Activated gamma-delta T cell (primary cell): ENCODE measurements around the gene GRK5.
"Not testable (repeated sequence)": the region's sequence is repeated elsewhere in the genome, so short reads cannot be mapped to it uniquely, and the experiment has no call there.

Source experiments
- DNase-seq: peaks from one replicate; lab custom pipeline; 2025; lab: John Stamatoyannopoulos, UW
- total RNA-seq, 2 donors: gene quantifications; one replicate each; lab custom pipeline; 2026; lab: John Stamatoyannopoulos, UW

Gene GRK5
- 57.0 to 66.9 reads per million in 2 donors for total RNA-seq

DNA sequence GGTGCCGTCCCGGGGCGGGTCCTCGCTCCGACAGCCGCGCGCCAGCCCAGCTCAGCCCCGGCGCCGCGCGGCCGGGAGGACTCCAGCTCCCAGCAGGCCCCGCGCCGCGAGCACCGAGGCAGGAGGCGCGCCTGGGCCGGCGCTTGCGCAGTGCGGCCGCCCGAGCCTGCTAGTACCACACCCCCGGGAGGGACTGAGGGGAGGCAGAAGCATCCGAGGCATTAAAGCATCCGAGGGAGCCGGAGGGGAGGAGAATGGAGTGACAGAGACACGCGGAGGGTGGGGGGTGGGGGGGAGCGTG, at the start of gene GRK5:
GRK5 (plus strand) TSS at position 206 of the 301 bp plus-strand sequence. CDS start 347 bp downstream, outside the sequence.
- DNase-seq: peak; percentile 96

DNA sequence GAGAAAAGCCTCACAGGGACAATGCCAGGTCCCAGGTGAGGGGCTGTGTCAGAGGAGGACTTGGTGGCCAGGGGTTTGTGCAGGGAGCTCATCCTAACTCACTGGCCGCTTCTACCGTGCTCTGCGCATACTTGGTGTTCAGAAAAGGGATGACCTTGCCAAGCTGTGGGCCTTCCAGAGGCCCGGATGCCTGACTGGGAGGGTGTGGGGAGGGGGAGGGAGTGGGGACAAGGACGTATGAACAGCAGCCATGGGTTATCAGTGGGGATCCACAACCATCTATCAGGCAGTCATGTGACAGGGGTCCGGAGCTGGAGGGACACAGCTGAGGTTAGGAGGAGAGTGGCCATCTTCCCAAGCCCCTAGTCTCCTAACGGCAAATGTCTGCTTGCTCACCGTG, 48.0 kb upstream of the GRK5 start:
- no peak for DNase-seq

DNA sequence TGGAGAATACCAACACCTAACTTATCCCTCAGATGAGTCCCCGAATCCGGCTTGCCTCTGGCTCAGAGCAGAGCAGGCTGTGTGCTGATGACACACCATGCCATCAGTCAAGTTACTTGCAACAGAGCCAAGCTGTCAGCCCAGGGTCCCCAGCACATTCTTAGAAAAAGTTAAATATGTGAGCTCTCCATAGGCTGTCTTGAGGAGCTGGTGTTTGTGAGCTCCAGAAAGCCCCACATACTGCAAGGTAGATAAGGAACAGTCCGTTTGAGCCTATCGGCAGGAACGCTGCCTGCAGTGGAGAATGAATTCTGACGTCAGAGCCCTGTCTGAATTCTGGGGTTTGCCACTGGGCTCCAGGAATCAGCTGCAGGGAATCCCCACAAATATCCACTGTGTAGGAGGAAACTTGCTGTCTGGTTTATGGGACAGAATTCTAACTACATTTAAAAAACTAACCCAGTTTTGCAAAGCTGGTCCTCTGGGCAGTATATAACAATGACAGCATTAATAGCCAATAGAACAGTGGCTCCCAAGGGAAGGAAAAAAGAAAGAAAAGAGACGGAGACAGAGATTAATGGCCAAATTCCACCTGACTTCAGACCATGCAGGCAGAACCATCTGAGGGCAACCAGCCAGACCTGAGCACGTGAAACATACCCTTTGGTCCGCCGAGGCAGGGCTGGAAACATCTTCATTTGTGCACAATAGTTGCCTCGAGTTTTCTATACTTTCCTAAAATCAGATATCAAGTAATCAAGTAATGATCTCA, 45.5 kb upstream of the GRK5 start:
- no peak for DNase-seq

DNA sequence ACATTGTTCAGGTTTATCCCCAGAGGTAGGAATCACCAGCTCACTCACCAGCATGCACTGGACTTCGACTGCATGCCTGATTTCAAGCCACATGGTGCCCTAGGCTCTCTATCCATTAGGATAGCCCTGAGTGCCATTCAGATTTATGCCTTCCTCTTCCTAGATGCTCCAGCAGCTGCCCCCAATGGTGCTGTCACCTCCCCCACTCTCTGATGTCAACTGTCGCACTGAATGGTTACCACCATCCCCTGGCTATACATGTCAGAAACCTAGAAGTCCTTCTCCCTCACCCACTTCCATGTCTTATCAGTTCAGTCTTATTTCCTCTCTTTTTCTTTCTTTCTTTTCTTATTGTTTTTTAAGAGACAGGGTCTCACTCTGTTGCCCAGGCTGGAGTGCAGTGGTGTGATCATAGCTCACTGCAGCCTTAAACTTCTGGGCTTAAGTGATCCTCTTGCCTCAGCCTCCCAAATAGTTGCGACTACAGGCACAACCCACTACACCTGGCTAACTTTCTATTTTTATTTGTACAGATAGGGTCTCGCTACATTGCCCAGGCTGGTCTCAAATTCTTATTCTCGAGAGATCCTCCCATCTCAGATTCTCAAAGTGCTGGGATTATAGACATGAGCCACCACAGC, 44.8 kb upstream of the GRK5 start:
- no peak for DNase-seq

DNA sequence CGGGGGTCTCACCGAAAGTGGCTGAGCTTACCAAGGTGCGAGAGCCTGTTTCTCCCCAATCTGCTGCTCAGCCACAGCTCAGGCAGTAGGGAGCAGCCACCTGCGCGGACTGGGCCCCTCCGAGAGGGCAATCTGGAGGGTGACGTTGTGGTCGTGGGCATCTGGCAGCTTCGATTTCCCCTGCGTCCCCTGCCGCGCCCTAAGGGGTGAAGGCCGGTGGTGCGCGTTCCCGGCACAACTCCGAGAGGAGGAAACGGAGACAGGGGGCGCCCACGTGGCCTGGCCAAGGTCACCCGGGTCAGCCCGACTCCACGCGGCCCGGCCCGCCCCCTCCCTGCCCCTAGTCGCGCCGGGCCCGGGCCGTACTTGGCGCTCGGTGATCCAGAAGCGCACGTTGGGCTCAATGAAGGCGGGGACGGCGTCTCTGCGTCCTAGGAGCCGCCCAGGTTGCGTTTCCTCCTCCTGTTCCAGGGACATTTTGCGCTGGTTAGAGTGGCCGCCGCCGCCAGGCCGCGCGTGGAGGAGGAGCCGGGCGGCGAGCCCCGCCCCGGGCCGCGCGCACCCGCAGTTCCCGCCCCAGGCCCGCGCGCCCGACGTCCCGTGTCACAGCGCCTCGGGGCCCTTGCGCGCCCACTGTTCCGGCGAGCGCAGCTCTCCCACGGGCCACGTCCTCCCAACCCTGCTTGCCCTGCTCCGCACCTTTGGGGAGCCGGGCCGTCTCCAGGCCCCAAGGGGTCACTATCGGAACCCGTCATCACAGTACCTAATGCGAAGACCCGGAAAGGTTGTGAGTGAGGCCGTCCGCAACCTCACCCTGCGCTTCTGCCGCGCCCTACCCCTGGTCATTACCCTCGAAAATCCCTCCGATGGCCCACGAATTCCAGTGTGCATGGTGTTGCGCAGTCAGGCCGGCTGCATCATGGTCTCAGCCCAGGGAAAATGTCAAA, 41.9 kb upstream of the GRK5 start, which contains the start of gene SFXN4:
SFXN4 (minus strand) TSS at position 544 of the 947 bp plus-strand sequence; CDS start at position 477, 67 bp downstream.
- DNase-seq: peak; percentile 64

DNA sequence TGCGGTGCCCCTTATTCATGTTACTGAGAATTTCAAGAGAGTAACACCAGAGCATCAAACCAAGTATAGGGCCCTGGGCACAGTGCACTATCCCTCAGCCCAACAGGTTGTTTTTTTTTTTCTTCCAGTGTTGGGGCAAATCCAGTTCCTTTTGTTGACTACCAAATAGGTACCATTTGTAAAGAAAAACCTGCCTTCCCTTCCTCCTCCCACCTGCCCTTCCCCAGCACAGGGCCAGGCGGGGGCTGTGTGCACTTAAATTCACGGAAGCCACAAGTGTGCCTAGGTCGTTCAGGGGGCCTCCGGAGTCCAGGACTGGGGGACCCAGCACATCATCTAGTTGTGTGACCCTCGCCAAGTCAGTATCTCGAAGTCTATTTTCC, 41.3 kb upstream of the GRK5 start:
- no peak for DNase-seq

DNA sequence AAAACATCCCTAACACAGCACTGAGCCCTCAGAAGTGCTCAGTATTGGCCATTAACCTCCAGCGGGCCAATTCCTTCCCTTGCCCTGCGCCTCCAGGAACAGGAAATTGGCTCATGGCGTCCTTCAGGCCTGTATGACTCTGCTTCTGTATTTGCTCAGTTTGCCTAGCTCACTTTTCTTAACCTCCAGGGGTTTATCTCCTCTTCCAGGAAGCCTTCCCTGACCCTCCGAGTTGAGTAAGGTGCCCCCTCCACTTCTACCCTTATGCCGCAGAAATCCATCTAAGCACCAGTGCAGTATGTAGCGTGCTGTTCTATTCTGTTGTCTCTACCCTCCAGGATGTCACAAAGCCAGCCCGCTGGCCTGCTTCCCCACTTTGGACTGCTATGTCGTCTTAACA, 40.8 kb upstream of the GRK5 start:
- DNase-seq: no peak

DNA sequence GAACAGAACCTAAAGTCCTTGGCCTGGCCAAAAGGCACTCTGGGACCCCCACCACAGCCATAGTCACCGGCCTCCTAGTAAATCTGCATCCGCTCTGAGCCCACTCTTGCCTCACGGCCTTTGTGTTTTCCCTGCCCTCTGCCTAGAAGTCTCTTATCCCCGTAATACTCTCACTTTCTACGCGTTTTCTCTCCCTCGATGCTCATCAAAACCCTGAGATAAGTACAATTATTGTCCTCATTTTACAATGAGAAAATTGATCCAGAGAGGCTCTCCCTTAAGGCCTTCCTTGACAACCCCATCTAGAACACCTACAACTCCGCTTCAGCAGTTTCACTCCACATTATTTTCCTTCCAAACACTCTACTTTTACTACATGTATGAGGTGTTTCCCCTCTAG, 40.3 kb upstream of the GRK5 start:
- no peak for DNase-seq

DNA sequence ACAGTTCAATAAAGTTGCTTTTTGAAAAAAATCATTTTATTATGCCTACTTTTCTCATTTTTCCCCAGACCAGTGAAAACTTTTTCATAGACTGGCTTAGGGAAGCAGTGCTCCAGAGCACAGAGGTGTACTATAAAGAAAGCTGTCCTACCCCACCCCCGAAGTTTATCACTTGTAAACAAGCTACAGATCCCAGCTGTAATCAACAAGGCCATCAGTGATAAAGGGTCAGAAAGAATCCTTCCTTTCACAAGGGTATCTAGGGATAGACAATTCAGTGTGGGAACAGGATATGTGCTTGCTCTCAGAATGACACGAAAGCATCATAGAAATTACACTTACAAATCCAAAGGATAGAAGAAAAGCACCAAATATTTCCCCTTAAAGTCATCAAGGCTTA, 33.3 kb upstream of the GRK5 start:
- DNase-seq: no peak

DNA sequence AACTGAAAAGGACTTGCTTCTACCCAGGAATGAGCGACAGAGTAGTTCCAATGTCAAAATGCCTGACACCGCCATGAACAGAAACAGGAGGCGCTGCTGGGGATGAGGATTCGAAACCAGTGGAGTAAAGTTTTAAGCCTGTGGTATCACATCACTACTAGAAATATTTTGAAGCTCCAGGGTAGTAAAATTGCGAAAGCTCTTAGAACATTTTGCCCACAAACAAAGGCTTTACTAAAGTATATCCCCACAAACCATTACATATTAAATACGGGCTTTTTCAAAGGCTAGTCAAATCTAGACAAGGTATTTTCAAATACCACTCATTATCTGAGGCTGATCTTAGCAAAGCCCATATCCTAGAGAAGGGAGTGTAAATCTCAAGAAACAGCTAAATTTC, 31.2 kb upstream of the GRK5 start:
- DNase-seq: no peak

DNA sequence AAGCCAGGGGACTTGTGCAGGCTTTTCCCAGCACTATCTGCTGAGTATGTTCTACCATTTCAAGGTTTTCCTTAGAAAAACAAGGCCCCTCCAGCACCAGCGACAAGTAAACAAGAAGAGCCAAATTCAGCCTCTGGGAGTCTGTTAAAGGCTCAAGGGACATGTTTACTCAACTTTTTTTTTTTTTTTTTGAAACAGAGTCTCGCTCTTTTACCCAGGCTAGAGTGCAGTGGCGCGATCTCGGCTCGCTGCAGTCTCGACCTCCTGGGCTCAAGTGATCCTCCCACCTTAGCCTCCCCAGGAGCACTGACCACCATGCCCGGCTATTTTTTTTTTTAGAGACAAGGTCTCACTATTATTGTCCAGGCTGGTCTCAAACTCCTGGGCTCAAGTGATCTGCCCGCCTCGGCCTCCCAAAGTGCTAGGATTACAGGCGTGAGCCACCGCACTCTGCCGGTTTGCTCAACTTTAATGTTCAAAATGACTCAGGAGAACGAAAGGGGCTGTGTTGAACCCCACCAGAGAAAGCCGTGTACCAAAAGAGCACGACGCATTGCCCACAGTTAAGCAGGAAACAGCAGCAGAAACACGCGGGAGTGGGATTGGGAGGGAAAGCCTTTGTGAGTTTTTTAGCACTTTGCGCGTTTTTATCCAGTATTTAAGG, 29.5 kb upstream of the GRK5 start:
- no peak for DNase-seq

DNA sequence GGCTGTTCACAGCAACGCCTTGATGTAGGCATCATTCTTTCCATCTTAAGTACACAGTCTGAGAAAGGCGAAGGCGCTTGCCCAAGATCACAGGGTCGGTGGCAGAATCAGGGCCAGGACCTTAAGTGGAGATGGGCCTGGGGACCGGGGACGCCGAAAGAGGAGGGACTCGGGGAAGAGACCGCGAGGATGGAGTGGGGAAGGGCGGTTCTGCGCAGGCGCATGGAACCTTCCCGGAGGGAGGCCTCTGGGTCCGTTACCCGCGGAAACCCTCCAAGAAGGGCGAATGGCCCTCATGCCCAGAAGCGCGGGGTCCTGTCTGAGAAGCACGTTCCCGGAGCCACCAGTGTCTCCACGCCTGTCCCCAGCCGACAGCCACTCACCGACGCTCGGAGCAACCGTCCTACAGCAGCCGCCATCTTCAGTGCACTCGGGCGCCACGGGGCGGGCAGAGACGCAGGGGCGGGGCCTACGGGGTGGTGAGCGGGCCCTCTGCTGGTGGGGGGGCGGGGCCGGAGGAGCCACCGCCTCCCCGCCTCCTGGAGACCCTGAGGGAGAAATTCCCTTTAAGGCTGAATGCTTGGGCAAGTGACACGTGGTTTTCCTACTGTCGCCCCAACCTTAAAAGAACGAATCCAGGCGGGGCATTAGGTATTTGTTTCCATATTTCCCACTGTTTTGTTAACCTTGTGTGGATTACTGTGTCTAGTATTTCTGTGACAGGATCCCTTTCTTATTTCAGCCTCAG, 28.8 kb upstream of the GRK5 start, which contains the start of gene PRDX3:
PRDX3 (minus strand) TSS at position 441 of the 748 bp plus-strand sequence; CDS start at position 419, 22 bp downstream.
- peak; percentile 78 for DNase-seq

DNA sequence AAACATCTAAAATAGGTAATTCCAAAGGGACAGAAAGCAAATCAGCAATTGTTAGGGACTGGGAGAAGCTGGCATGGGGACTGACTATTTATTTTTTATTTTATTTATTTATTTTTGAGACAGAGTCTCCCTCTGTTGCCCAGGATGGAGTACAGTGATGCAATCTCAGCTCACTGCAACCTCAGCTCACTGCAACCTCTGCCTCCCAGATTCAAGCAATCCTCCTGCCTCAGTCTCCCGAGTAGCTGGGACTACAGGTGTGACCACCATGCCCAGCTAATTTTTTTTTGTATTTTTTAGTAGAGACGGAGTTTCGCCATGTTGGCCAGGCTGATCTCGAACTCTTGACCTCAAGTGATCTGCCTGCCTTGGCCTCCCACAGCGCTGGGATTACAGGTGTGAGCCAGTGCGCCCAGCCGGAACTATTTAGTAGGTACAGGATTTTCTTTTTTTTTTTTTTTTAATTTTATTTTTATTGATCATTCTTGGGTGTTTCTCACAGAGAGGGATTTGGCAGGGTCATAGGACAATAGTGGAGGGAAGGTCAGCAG, 26.4 kb upstream of the GRK5 start:
- DNase-seq: not testable (repeated sequence)

DNA sequence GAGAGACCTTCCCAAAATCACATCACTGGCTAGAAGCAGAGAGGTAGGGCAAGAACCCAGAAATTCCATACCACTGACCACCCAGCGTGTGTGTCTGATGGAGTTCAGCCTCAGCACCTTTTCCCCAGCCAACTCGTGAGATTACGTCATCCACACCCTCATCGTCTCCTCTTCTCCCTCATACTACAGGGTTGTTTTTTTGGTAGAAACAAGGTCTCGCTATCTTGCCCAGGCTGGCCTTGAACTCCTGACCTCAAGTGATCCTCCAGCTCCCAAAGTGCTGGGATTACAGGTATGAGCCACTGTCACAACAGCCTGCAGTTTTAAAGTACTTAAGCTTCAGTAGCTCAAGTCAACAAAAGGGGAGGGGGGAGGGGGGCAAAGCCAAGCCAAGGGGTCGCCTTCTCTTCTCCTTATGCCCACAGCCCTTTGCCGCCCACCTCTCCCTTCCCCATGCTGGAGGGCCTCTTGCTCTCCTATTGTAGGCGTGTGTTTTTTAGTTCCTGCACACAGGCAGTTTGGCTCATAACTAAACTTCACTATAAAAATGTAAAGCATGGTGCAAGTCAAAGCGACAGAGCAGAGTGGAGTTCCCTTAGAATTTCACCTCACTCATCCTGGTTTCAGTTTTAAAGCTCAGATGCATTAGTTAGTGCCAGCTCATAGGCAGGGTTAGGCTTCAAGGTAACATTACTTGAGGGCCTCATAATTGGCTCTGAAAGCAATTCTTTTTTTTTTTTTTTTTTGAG, 23.5 kb upstream of the GRK5 start:
- no peak for DNase-seq

DNA sequence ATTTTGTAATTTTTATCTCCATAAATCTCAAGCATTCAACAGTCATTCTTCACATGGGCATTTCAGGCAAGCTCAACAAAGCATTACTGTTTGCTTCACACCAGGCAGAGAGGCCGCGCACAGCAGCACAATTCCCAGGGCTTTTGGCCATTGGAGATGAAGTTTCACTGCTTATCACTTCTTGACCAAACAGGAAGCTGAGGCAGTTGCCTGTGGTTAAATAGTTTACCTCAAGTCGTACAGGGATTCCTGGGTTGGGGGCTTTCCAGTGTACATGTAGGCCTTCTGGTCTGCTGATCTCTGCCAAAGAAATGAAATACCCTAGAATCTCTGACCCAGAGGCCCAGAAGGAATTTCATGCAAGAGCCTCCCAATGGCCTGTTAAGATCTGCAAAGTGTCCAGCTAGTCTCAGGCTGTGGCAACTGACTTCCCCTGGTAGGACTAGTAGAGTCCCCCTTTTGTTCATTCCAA, 17.5 kb upstream of the GRK5 start:
- DNase-seq: no peak

DNA sequence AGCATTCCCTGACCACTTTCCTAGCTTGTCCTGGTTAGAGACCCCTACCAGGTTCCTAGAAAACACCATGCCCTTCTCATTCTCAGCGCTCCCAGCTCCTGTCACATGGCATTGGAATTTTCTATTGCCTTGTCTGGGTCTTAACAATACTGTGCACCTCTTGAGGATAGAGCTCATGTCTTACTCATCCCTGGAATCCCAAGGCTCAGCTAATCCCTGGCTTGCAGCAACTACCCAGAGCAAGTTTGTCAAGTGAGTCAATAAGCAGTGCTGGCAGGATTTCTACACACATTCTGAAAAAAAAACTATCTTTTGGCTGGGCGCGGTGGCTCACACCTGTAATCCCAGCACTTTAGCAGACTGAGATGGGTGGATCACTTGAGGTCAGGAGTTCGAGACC, 17.0 kb upstream of the GRK5 start:
- no peak for DNase-seq

DNA sequence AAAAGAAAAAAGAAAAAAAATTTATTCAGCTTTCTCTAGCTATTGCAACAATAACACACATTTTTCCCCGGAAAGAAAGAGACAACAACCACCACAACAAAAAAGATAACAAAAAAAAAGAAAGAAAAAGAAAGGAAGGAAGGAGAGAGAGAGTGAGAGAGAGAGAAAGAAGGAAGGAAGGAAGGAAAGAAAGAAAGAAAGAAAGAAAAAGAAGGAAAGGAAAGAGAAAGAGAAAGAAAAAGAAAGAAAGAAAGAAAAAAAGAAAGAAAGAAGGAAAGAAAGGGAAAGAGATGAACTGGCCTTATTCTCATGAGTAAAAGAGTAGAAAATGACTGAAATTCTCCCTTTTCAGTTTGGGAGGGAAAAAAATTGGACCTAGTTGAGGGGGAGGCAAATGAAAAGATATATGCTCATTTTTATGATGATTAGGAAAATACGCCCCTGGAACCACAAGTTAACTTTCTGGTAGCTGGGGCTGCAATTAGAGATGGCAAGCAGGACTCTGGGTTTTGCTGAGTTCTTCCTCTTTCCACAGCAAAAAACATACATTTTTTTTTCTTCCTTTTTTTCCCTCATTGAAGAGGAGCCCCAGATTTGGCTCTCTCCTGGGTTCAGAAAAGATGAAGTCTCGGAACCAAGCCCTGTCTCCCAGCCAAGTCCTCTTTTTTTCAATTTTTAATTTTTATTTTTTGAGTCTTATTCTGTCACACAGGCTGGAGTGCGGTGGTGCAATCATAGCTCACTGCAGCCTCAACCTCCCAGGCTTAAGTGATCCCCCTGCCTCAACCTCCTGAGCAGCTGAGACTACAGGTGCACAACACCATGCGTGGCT, 16.2 kb upstream of the GRK5 start:
- DNase-seq: no peak

DNA sequence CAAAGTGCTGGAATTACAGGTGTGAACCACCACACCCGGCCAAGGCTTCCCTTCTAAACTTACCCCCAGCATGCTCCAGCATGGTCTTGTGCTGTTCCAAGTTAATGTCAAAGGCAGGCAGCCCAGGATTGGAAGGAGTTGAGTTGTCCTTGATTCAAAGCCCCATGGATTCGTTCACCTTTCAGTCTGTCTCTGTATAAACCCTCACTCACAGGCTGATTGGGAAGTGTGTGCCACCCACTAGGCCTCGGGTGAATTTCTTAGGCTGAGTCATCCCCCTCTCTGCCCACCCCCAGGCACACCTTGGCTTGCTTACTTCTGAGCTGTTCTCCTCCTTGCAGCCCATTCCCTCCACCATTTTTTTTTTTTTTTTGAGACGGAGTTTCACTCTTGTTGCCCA, 15.5 kb upstream of the GRK5 start:
- no peak for DNase-seq

DNA sequence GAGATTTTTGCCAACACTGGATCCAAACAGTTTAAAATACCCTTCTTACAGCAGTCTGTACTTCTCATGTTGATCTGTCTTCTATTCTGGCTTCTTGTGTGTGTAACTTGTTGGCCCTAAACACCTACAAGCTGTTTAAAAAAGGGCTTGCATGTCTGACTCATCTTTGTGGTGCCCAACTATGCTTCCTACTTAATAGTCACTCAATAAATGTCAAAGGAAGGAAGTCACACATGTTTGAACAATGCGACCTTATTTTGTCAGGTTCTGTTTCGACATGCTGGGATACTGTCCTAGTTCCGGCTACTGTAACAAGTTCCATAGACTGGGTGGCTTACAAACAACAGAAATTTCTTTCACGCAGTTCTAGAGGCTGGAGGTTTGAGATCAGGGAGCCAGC, 9.4 kb upstream of the GRK5 start:
- no peak for DNase-seq
